Trophoblast cell (in vitro differentiated cells and primary cell): ENCODE measurements around the gene PPIF.
A peak's percentile ranks its signal among the peaks of the same experiment; 100 is the strongest.

Experiments used
- DNase-seq, 2 donors: peaks; one replicate each; pipeline ENCODE4 v3.0.0-alpha.2; 2016
- H2AFZ ChIP-seq: 2 replicates; pipeline ENCODE4 v1.6.1; 2013; ENCODE audit warnings: low read length, moderate library complexity, mild to moderate bottlenecking; ENCODE audit not compliant: insufficient read depth, poor library complexity
- H2AK5ac ChIP-seq: 2 replicates; pipeline ENCODE4 v1.6.1; 2013; ENCODE audit warnings: mild to moderate bottlenecking, low read length
- H2BK120ac ChIP-seq: 2 replicates; pipeline ENCODE4 v1.6.1; 2013; ENCODE audit warnings: low read length, mild to moderate bottlenecking, moderate library complexity; ENCODE audit not compliant: insufficient read depth, poor library complexity
- H2BK12ac ChIP-seq: 2 replicates; pipeline ENCODE4 v1.6.1; 2013; ENCODE audit warnings: mild to moderate bottlenecking, low read length, moderate library complexity
- H2BK5ac ChIP-seq: 2 replicates; pipeline ENCODE4 v1.6.1; 2013; ENCODE audit warnings: low read length, low read depth, moderate library complexity, mild to moderate bottlenecking; ENCODE audit not compliant: poor library complexity
- H3K14ac ChIP-seq: 2 replicates; pipeline ENCODE4 v1.6.1; 2013; ENCODE audit warnings: mild to moderate bottlenecking, low read length
- H3K18ac ChIP-seq: 2 replicates; pipeline ENCODE4 v1.6.1; 2013; ENCODE audit warnings: mild to moderate bottlenecking, low read length
- H3K23ac ChIP-seq: 2 replicates; pipeline ENCODE4 v1.6.1; 2013; ENCODE audit warnings: low read length
- H3K27ac ChIP-seq: 2 replicates; pipeline ENCODE4 v1.5.1; 2013; ENCODE audit warnings: low read depth, mild to moderate bottlenecking, inconsistent platforms, low read length, moderate library complexity
- H3K27me3 ChIP-seq: 2 replicates; pipeline ENCODE4 v1.6.1; 2013; ENCODE audit warnings: inconsistent platforms, mild to moderate bottlenecking, low read length, moderate library complexity; ENCODE audit not compliant: insufficient read depth
- H3K36me3 ChIP-seq, 2 experiments: 1 replicate in 1 of 2; 2 replicates in 1 of 2; pipeline ENCODE4 v1.6.1; 2013; ENCODE audit warnings: low read length in 2 of 2, mild to moderate bottlenecking in 2 of 2, moderate library complexity in 1 of 2; ENCODE audit not compliant: insufficient read depth in 2 of 2, control insufficient read depth in 1 of 2
- H3K4ac ChIP-seq: 2 replicates; pipeline ENCODE4 v1.6.1; 2013; ENCODE audit warnings: low read depth, mild to moderate bottlenecking, low read length, moderate library complexity
- H3K4me1 ChIP-seq, 2 experiments: 1 replicate in 1 of 2; 2 replicates in 1 of 2; pipeline ENCODE4 v1.6.1; 2013; ENCODE audit warnings: low read length in 2 of 2, mild to moderate bottlenecking in 2 of 2, moderate library complexity in 1 of 2; ENCODE audit not compliant: insufficient read depth in 2 of 2, control insufficient read depth in 1 of 2
- H3K4me2 ChIP-seq: 2 replicates; pipeline ENCODE4 v1.6.1; 2013; ENCODE audit warnings: inconsistent platforms, mild to moderate bottlenecking, low read length, moderate library complexity
- H3K4me3 ChIP-seq: 2 replicates; pipeline ENCODE4 v1.5.1; 2013; ENCODE audit warnings: mild to moderate bottlenecking, low read depth, low read length, inconsistent platforms
- H3K79me1 ChIP-seq: one replicate; pipeline ENCODE4 v1.6.1; 2013; ENCODE audit warnings: low read length
- H3K79me2 ChIP-seq: 2 replicates; pipeline ENCODE4 v1.6.1; 2013; ENCODE audit warnings: low read length, mild to moderate bottlenecking; ENCODE audit not compliant: control insufficient read depth, insufficient read depth, poor library complexity
- H3K9ac ChIP-seq: 2 replicates; pipeline ENCODE4 v1.6.1; 2013; ENCODE audit warnings: mild to moderate bottlenecking, low read length
- H3K9me3 ChIP-seq: 2 replicates; pipeline ENCODE4 v1.6.1; 2013; ENCODE audit warnings: low read depth, mild to moderate bottlenecking, control low read depth, inconsistent platforms, low read length; ENCODE audit not compliant: insufficient read depth
- H4K12ac ChIP-seq: 2 replicates; pipeline ENCODE4 v1.6.1; 2013; ENCODE audit warnings: low read depth, mild to moderate bottlenecking, low read length, moderate library complexity
- H4K8ac ChIP-seq: 2 replicates; pipeline ENCODE4 v1.6.1; 2013; ENCODE audit warnings: low read depth, mild to moderate bottlenecking, low read length, moderate library complexity
- H4K91ac ChIP-seq: one replicate; pipeline ENCODE4 v1.6.1; 2013; ENCODE audit warnings: low read depth, mild to moderate bottlenecking, low read length, moderate library complexity
- WGBS: extraction: QIAGEN DNeasy Blood & Tissue Kit; methylation state at CpG from one replicate; pipeline ENCODE4 v1.1.7; 2013; ENCODE audit warnings: missing lambda C conversion rate; ENCODE audit not compliant: insufficient read length, insufficient coverage; ENCODE audit errors: extremely low coverage; 5-methylcytosine and 5-hydroxymethylcytosine counted together

Gene PPIF

GRCh38 chr10:79402951-79403350, 55.7 kb downstream of the PPIF start:
- Histone ChIP-seq H3K27ac (no peak overlapping the region), H3K4me2 (no peak overlapping the region), H4K8ac (no peak overlapping the region), H4K91ac (no peak overlapping the region), H3K9me3 (no peaks in the 10 kb centered on the region), H3K79me2 (no peaks in the 10 kb centered on the region), H4K12ac (no peak overlapping the region), H2BK120ac (no peak overlapping the region), H3K18ac (no peak overlapping the region), H3K4ac (no peak overlapping the region), H3K9ac (no peak overlapping the region), H3K27me3 (no peaks in the 10 kb centered on the region), H3K14ac (no peak overlapping the region), H2BK12ac (no peak overlapping the region), H2AK5ac (no peak overlapping the region), H3K79me1 (peaks cover 11% of the 10 kb centered on the region), H2AFZ (no peak overlapping the region), H3K4me1 (peaks cover 59 to 61% of the 10 kb centered on the region in 2 experiments), H2BK5ac (no peak overlapping the region), H3K4me3 (no peak overlapping the region), H3K36me3 (no peaks in the 10 kb centered on the region), H3K23ac (no peak overlapping the region)
- DNase-seq = no peak
- WGBS = no CpG with 5 or more reads among the region's 8 CpGs

- DNase-seq = no peak
- no CpG with 5 or more reads among the region's 23 CpGs for WGBS
- no peak overlapping the region for H3K4me3 ChIP-seq
- peaks cover 9% of the 10 kb centered on the region for H3K79me1 ChIP-seq
- H2BK12ac ChIP-seq = peak overlapping the region; percentile 48
- no peak overlapping the region for H3K18ac ChIP-seq
- peak overlapping the region; percentile 33 for H3K14ac ChIP-seq
- no peaks in the 10 kb centered on the region for H3K27me3 ChIP-seq
- no peaks in the 10 kb centered on the region for H3K79me2 ChIP-seq
- H3K4me2 ChIP-seq = peak overlapping the region; percentile 19
- H2AFZ ChIP-seq = no peak overlapping the region
- H4K12ac ChIP-seq = no peak overlapping the region
- no peak overlapping the region for H3K9ac ChIP-seq
- no peaks in the 10 kb centered on the region for H3K36me3 ChIP-seq
- peak overlapping the region; percentile 22 for H3K27ac ChIP-seq
- H4K8ac ChIP-seq = peak overlapping the region; percentile 12
- H4K91ac ChIP-seq = peak overlapping the region; percentile 62
- peak overlapping the region; percentile 18 for H2BK120ac ChIP-seq
- no peak overlapping the region for H3K4ac ChIP-seq
- peaks cover 58 to 59% of the 10 kb centered on the region in 2 experiments for H3K4me1 ChIP-seq
- H2AK5ac ChIP-seq = no peak overlapping the region
- peak overlapping the region; percentile 41 for H2BK5ac ChIP-seq
- H3K23ac ChIP-seq = no peak overlapping the region
- H3K9me3 ChIP-seq = no peaks in the 10 kb centered on the region
Measured at GRCh38 chr10:79403441-79404230, 56.4 kb downstream of the PPIF start.

GRCh38 chr10:79404231-79404609, 57.0 kb downstream of the PPIF start:
- Histone ChIP-seq H4K91ac (peak overlapping the region; percentile 62), H2AK5ac (no peak overlapping the region), H3K79me1 (peaks cover 7% of the 10 kb centered on the region), H3K36me3 (no peaks in the 10 kb centered on the region), H4K8ac (peak overlapping the region; percentile 12), H4K12ac (no peak overlapping the region), H3K14ac (no peak overlapping the region), H3K4me2 (peak overlapping the region; percentile 19), H3K79me2 (no peaks in the 10 kb centered on the region), H3K9ac (no peak overlapping the region), H3K9me3 (no peaks in the 10 kb centered on the region), H2AFZ (no peak overlapping the region), H3K4me3 (no peak overlapping the region), H2BK12ac (no peak overlapping the region), H3K27me3 (no peaks in the 10 kb centered on the region), H3K4ac (no peak overlapping the region), H3K23ac (no peak overlapping the region), H2BK120ac (peak overlapping the region; percentile 18), H3K18ac (no peak overlapping the region), H3K27ac (peak overlapping the region; percentile 22), H3K4me1 (peaks cover 53 to 54% of the 10 kb centered on the region in 2 experiments), H2BK5ac (peak overlapping the region; percentile 41)
- DNase-seq = no peak
- no CpG with 5 or more reads among the region's 7 CpGs for WGBS

DNA sequence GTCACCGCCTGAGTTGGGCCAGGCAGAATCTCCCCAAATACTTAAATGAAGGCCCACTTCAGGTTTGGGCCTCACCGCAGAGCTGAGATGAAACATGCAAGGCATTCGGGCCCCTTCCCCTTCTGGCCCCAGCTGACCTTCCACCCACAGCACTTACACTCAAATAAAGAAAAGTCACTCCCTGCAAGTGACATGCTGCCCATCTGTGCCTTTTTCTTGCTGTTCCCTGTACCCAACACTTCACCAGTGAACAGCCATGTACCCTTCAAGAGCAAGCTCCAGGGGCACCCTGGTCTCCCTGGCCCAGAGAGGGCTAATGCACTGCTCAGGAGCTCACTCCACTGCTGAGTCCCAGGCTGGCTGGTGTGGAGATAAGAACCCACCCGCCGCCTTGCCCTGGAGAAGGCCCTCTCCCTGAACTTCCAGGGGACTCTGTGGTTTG, 57.4 kb downstream of the PPIF start:
- H3K4ac ChIP-seq = no peak overlapping the region
- H4K12ac ChIP-seq = no peak overlapping the region
- no peaks in the 10 kb centered on the region for H3K9me3 ChIP-seq
- no peak overlapping the region for H3K14ac ChIP-seq
- H2AK5ac ChIP-seq = no peak overlapping the region
- DNase-seq = no peak
- no peak overlapping the region for H2BK120ac ChIP-seq
- H4K8ac ChIP-seq = peak overlapping the region; percentile 0
- no peak overlapping the region for H3K4me3 ChIP-seq
- H3K4me1 ChIP-seq = peaks cover 48 to 49% of the 10 kb centered on the region in 2 experiments
- no peaks in the 10 kb centered on the region for H3K79me2 ChIP-seq
- H3K27ac ChIP-seq = peak overlapping the region; percentile 1
- H2AFZ ChIP-seq = no peak overlapping the region
- H3K27me3 ChIP-seq = no peaks in the 10 kb centered on the region
- H3K23ac ChIP-seq = no peak overlapping the region
- peaks cover 7% of the 10 kb centered on the region for H3K79me1 ChIP-seq
- H2BK5ac ChIP-seq = no peak overlapping the region
- no peak overlapping the region for H4K91ac ChIP-seq
- no peak overlapping the region for H2BK12ac ChIP-seq
- H3K18ac ChIP-seq = no peak overlapping the region
- H3K36me3 ChIP-seq = no peaks in the 10 kb centered on the region
- no peak overlapping the region for H3K9ac ChIP-seq
- peak overlapping the region; percentile 9 for H3K4me2 ChIP-seq
- WGBS = no CpG with 5 or more reads among the region's 5 CpGs
